ENCODE results near the gene UQCRQ.

Gene UQCRQ

GRCh38 chr5:132825834-132826391 lies 40.5 kb upstream of the UQCRQ start:
- TF ChIP-seq, protein P1, sequence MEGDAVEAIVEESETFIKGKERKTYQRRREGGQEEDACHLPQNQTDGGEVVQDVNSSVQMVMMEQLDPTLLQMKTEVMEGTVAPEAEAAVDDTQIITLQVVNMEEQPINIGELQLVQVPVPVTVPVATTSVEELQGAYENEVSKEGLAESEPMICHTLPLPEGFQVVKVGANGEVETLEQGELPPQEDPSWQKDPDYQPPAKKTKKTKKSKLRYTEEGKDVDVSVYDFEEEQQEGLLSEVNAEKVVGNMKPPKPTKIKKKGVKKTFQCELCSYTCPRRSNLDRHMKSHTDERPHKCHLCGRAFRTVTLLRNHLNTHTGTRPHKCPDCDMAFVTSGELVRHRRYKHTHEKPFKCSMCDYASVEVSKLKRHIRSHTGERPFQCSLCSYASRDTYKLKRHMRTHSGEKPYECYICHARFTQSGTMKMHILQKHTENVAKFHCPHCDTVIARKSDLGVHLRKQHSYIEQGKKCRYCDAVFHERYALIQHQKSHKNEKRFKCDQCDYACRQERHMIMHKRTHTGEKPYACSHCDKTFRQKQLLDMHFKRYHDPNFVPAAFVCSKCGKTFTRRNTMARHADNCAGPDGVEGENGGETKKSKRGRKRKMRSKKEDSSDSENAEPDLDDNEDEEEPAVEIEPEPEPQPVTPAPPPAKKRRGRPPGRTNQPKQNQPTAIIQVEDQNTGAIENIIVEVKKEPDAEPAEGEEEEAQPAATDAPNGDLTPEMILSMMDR (IDR thresholded peaks at IDR 0.05; ENCODE audit: low read depth, low read length) = no peak
- no peak for DNase-seq
- Histone ChIP-seq H3K27ac (no peak overlapping the region), H3K36me3 (no peaks in the 10 kb centered on the region; the same call in none of the 2 replicates), H3K27me3 (ENCODE audit: insufficient read depth, low read depth, severe bottlenecking) (no peaks in the 10 kb centered on the region), H3K4me3 (ENCODE audit: low read depth, low read length) (no peak overlapping the region), H3K9me3 (ENCODE audit: severe bottlenecking) (no peaks in the 10 kb centered on the region)

DNA sequence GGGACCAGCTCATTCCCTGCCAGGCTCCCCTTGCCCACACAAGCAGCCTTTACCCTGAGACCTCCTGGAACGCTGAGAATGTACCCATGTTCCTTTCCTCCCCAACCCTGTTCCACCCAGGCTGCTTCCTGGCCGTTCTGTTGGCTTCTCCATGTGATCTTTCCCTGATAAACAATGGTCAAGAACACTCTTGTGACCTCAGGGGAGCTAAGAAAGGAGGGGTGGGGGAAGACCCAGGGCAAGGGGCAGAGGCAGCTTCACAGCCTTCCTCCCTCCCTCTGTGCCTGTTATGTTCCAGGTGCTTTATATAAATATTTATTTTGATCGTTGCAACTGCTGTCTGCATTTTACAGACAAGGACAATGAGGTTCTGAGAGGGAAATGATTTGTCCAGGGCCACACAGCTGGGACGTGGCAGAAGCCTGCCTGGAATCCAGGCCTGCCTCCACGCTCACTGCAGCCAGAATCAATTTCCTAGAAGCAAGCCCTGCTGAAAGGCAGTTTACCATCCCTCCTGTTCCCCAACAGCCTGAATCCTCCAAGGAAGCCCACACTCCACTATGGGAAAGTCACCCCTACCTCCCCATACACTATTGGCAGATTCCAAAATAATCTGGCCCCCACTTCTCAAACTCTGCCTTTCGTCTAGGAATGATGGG lies 39.9 kb upstream of the UQCRQ start:
- Histone ChIP-seq H3K9me3 (ENCODE audit: severe bottlenecking) (no peaks in the 10 kb centered on the region), H3K27ac (no peak overlapping the region), H3K27me3 (ENCODE audit: insufficient read depth, low read depth, severe bottlenecking) (no peaks in the 10 kb centered on the region), H3K36me3 (no peaks in the 10 kb centered on the region; the same call in none of the 2 replicates), H3K4me3 (ENCODE audit: low read depth, low read length) (no peak overlapping the region)
- DNase-seq = no peak
- TF ChIP-seq, protein P1 (IDR thresholded peaks at IDR 0.05; ENCODE audit: low read depth, low read length) = no peak

- no peak overlapping the region for H3K4me3 ChIP-seq (ENCODE audit: low read depth, low read length)
- TF ChIP-seq, protein P1 (IDR thresholded peaks at IDR 0.05; ENCODE audit: low read depth, low read length) = no peak
- H3K27me3 ChIP-seq (ENCODE audit: insufficient read depth, low read depth, severe bottlenecking) = no peaks in the 10 kb centered on the region
- H3K9me3 ChIP-seq (ENCODE audit: severe bottlenecking) = no peaks in the 10 kb centered on the region
- H3K27ac ChIP-seq = no peak overlapping the region
- H3K36me3 ChIP-seq = no peaks in the 10 kb centered on the region; the same call in none of the 2 replicates
- DNase-seq = no peak
Measured at GRCh38 chr5:132827943-132828673, 38.3 kb upstream of the UQCRQ start.

DNA sequence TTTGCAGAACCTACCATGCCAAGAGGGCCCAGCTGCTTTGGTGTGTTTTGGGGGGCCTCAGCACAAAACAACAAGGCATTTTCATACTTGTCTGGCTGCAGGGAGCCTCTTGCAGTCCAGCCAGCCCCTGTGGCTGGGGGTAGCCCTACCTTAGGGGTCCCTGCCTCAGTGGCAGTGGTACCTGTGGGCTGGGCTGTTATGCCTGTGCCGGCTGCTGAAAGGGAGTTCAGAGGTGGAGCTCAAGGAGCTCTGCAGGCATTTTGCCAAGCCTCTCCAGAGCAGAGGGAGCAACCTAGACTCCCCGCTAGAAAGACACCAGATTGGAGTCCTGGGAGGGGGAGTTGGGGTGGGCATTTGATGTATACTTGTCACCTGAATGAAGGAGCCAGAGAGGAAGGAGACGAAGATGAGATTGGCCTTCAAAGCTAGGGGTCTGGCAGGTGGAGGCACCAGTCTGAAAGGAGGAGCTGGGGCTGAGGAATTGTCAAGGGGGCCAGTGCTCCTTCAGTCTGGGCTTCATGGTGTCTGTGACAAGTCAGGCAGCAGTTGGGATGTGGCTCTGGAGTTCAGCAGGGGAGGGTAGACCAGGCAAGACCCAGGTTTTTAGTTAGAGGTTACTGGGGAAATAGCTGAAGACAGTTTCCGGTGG lies 37.5 kb upstream of the UQCRQ start:
- H3K9me3 ChIP-seq (ENCODE audit: severe bottlenecking) = no peaks in the 10 kb centered on the region
- H3K4me3 ChIP-seq (ENCODE audit: low read depth, low read length) = no peak overlapping the region
- no peak overlapping the region for H3K27ac ChIP-seq
- no peak for DNase-seq
- H3K27me3 ChIP-seq (ENCODE audit: insufficient read depth, low read depth, severe bottlenecking) = no peaks in the 10 kb centered on the region
- TF ChIP-seq, protein P1 (IDR thresholded peaks at IDR 0.05; ENCODE audit: low read depth, low read length) = no peak
- no peaks in the 10 kb centered on the region; the same call in none of the 2 replicates for H3K36me3 ChIP-seq

DNA sequence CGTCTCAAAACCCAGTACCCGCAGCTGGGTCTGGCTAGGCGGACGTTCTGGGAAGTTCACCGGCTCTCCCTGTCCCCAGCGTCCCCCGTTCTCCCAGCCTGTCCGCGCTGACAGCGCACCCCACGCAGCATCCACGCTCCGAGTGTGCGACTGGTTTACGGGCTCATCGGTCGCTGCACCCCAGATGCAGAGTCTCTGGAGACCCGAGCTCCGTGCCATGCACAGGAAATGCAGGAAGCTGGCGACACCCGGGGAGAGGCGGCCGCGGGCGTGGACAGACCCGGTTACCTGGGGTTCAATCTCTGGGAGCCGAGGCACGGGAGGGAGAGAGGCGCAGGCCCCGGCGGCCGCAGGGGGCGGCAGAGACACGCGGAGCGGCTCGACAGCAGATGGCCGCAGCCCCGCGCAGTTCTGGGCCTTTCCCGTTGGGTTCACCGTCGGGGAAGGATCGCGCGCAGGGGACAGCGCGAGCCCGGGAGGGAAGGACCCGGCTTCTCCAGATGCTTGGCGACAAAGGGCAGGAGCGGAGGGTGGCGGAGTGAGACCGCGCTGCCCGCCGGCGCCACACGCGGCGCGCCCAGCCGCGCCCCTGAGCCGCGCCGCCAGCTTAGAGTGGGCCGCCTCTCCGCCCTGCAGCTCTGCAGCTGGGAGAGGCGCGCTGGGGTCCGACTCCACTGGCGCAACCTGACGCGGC lies 36.6 kb upstream of the UQCRQ start:
- peak; percentile 86 for DNase-seq
- H3K4me3 ChIP-seq (ENCODE audit: low read depth, low read length) = peak overlapping the region; percentile 62
- TF ChIP-seq, protein P1 (IDR thresholded peaks at IDR 0.05; ENCODE audit: low read depth, low read length) = peak; percentile 94
- no peaks in the 10 kb centered on the region for H3K27me3 ChIP-seq (ENCODE audit: insufficient read depth, low read depth, severe bottlenecking)
- H3K27ac ChIP-seq = peak overlapping the region; percentile 94
- H3K9me3 ChIP-seq (ENCODE audit: severe bottlenecking) = no peaks in the 10 kb centered on the region
- H3K36me3 ChIP-seq = no peaks in the 10 kb centered on the region; the same call in none of the 2 replicates

All from WERI-Rb-1 (cell line).